GM23248 (cell line): ENCODE results near the gene DDX10.

Experiments used
- EZH2 ChIP-seq: fragments of 200-600 bp; sonication (generic); IDR thresholded peaks from 2 replicates; pipeline ENCODE4 v1.6.1; 2018; ENCODE audit warnings: antibody characterized with exemption, mild to moderate bottlenecking; ENCODE audit not compliant: insufficient read depth, poor library complexity, severe bottlenecking
- EZH2phosphoT487 ChIP-seq: fragments of 200-600 bp; sonication (generic); IDR thresholded peaks from 2 replicates; pipeline ENCODE4 v1.6.1; 2018; ENCODE audit warnings: antibody characterized with exemption, moderate library complexity, mild to moderate bottlenecking, low read depth; ENCODE audit not compliant: insufficient read depth

DNA sequence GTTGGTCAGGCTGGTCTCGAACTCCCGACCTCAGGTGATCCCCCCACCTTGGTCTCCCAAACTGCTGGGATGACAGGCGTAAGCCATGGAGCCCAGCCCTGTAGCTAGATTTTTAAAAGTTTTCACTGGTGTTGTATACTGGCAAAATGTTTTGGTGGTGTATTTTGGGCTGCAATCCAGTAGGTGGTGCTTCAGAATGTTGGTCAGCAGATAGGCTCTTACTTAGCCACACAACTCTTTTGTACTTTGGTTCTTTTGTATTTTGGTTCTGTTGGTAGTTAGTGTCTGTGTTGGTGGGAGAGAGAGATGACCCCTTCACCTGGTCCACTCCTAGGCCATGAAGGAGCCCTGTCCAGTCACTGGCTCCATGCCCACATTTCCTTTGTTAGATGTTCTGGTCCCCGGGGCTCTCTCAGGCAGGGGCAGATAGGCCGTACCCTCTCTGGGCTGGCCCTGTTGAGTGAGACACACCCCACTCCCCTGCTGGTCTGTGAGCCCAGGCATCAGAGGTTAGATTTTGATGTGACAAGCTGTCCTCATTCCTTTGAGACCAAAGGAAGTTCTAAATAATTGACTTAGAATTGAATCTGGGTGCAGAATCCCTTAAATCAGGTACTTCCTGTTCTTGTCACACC is 123.8 kb downstream of the DDX10 start:
- TF ChIP-seq EZH2 = no peak
- TF ChIP-seq EZH2phosphoT487 = no peak
